NCI-H2107 (cell line): ENCODE results near the gene SLC1A4.
"Not testable (repeated sequence)": the region's sequence is repeated elsewhere in the genome, so short reads cannot be mapped to it uniquely, and the experiment has no call there.

Experiments used
- DNase-seq: peaks from one replicate; lab custom pipeline; 2025; lab: John Stamatoyannopoulos, UW

Gene SLC1A4

GRCh38 chr2:64992990-64993389, 3.8 kb downstream of the SLC1A4 start:
- DNase-seq = no peak

- no peak for DNase-seq
These were observed 5.8 kb downstream of the SLC1A4 start for GRCh38 chr2:64995041-64995440.

GRCh38 chr2:64996871-64997307, 7.7 kb downstream of the SLC1A4 start:
- no peak for DNase-seq

GRCh38 chr2:64998658-64999061, 9.5 kb downstream of the SLC1A4 start:
- DNase-seq = no peak

- no peak for DNase-seq
These were observed 10.6 kb downstream of the SLC1A4 start for GRCh38 chr2:64999754-65000153.

GRCh38 chr2:65000644-65001043, 11.4 kb downstream of the SLC1A4 start:
- DNase-seq = no peak

- no peak for DNase-seq
These were observed 13.8 kb downstream of the SLC1A4 start for GRCh38 chr2:65003037-65003436.

GRCh38 chr2:65004232-65004631, 15.0 kb downstream of the SLC1A4 start:
- DNase-seq = not testable (repeated sequence)

GRCh38 chr2:65013776-65014175, 24.6 kb downstream of the SLC1A4 start:
- no peak for DNase-seq

GRCh38 chr2:65015731-65016130, 26.5 kb downstream of the SLC1A4 start:
- DNase-seq = no peak

- no peak for DNase-seq
These were observed 27.6 kb downstream of the SLC1A4 start for GRCh38 chr2:65016789-65017188.

GRCh38 chr2:65017335-65017734, 28.1 kb downstream of the SLC1A4 start:
- no peak for DNase-seq

GRCh38 chr2:65018141-65018582, 29.0 kb downstream of the SLC1A4 start:
- no peak for DNase-seq

GRCh38 chr2:65019010-65019409, 29.8 kb downstream of the SLC1A4 start:
- DNase-seq = no peak

- DNase-seq = no peak
These were observed 30.5 kb downstream of the SLC1A4 start for GRCh38 chr2:65019675-65020195.

GRCh38 chr2:65020251-65020650, 31.1 kb downstream of the SLC1A4 start:
- DNase-seq = not testable (repeated sequence)

- no peak for DNase-seq
These were observed 31.8 kb downstream of the SLC1A4 start for GRCh38 chr2:65020943-65021528.

GRCh38 chr2:65021709-65022108, 32.5 kb downstream of the SLC1A4 start:
- DNase-seq = no peak

- no peak for DNase-seq
These were observed 33.0 kb downstream of the SLC1A4 start for GRCh38 chr2:65022189-65022588.

- no peak for DNase-seq
These were observed 34.5 kb downstream of the SLC1A4 start for GRCh38 chr2:65023742-65024141.

- DNase-seq = no peak
These were observed 35.1 kb downstream of the SLC1A4 start for GRCh38 chr2:65024149-65024829.

GRCh38 chr2:65025453-65026123, 36.4 kb downstream of the SLC1A4 start:
- DNase-seq = no peak

GRCh38 chr2:65026154-65026553, 37.0 kb downstream of the SLC1A4 start:
- no peak for DNase-seq
